GM11168 (cell line): Measurements from ENCODE around the gene SERPIND1.
"Not testable (repeated sequence)": the region's sequence is repeated elsewhere in the genome, so short reads cannot be mapped to it uniquely, and the experiment has no call there.

Experiments
- in situ Hi-C: fragments of 300-500 bp; cut with MboI; formaldehyde crosslinking; loops from one replicate; pipeline ENCODE4 v1.12.0; 2022; ENCODE audit warnings: low sequenced_read_pairs; ENCODE audit not compliant: unreplicated experiment

Gene SERPIND1

DNA sequence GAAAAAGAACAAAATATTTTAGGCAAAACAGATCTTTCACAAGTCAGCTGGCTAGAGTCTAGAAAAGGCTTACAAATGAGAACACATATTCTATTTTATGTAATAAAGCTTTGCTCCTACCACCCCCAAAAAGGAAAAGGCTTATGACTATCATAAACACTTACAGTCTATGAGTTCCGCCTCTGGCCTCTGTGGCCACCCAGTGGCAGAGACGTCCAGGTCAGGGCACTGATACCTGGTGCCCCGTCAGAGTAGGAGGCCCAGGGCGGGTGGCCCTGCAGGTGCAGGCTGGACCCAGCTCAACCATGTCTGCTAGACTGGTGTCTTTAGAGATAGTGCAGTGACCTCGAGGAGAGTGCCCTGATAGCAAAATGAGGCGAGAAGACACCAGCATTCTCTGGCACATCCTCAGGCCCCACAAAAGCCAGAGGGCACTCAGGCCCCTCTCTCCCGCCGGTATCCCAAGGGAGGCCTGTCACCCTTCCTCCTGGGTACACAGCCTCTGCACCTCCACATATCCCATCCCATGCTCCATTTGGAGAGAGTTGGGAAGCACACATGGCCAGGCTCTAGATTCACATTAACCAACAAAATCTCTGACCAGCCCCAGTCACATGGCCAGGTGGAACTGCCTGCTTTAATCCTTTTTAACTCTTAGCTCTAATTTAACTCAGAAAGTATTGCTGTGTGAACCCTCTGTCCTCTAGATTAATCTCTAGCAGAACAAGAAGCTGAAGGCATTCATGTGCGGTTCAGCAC is 27.3 kb upstream of the SERPIND1 start:
- in situ Hi-C loops: no loop called here

DNA sequence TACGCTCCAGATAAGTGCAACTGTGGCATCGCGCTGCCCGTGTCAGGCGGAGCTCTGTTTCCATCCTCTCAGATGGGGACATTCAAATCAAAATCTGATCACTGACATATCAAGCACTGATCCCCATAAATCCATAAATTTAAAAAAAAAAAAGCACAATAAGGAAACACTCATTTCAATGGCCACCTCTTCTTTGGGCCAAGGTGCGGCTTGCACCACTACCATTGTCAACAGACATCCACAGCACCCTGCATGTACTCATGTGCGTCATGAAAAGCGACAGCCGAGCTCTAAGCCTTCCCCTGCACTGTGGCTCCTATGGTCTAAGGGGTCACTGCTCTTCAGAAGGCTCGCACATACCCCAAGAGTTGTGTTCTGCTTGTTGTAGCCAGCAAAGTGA is 26.7 kb upstream of the SERPIND1 start:
- in situ Hi-C loops: no loop called here

DNA sequence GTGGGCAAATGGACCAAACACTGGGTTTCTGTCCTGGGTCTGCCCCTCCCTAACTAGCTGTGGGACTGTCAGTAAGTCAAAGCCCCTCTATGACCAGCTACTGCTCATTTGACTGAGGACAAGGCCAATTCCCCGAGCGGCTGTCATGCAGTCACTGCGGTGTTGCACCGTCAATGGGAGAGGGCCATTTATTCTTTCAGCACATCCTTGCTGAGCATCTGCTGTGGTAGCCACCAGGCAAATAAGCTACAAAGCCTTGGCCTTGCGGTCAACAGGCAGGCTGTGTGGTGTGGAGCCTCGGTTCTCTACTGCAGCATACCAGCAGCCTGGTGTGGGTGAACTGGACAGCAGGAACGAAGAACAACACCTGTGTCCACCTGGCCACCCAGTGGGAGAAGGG is 25.8 kb upstream of the SERPIND1 start:
- in situ Hi-C loops: no loop called here

DNA sequence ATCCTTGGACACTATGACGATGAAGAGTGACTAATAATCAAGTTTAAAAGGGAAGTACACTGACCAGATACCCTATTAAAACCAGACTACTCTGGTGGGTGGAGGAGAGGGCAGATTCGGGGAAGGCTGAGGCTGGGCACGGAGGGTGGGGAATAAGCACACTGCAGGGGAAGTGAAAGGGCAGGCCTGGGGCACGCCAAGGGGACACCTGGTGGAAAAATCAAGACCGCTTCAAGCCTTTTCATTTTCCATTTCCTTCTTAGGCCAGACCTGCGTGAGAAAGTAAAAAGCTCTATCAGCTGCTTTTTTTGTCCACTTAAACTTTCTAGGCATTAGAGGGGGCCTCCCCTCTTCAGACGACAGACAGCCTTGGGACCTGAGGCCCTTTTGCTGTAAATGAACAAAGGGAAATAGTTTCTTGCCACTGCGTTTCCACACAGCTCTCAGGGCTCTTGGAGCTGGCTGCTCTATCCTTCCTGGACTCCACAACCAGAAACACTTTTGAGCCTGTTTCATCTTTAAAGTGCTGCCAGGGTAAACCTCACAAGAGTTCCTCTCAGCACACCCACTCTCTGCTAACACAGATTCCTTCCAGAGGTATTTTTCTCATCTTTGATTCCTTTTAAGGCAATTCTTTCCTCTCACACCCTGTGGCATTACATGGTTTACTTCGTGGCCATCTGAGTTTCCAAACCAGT is 25.0 kb upstream of the SERPIND1 start:
- in situ Hi-C loops: no loop called here

DNA sequence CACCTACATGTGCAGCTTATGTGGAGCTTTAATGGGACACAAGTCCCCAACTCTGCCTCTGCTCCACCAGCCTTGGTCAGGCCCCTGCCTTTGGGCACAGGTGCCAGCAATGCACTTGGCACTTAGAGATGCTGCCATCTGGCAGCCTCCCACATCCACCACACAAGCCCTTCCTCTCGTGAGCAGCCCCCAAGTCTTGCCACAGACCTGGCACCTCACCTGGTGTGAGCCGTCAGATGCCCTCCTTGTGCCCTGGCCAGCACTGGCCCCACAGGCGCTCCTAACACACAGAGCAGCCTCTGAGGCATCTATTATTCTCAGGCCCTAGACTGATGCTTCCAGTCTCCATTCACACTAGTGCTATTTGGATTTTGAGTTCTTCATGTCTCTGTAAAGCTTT is 24.5 kb upstream of the SERPIND1 start:
- in situ Hi-C loops: no loop called here

DNA sequence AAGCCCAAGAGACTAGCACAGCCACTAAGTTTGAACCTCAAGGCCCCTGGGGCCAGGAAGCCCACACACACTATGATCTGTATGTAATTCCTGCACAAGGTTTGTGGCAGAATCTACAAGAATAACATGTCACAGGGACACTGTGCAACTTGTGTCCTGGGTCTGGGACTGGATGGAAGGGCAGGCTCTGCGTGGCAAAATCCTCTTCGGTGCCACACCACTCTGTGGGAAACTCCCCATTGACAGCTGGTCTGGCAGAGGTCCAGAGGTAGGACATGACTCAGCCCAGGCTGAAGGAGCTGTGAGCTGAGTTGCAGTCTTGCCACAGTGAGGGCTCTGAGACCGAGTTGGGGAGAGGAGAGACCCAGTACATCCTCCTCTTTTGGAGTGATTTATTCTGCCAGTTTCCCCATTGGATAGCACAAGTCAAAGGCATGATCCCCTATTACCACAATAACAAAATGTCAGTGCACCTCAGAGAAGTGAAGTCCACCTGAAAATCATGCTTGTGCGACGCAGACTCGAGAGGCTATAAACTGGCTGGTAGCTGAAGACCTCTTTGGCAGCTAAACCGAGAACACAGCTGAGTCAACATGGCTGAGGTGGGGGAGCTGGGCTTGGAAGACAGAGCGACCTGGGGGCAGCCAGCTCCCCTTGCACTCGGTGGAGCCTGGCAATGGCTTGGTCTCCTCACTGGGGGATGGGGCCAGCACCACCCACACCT is 23.3 kb upstream of the SERPIND1 start:
- in situ Hi-C loops: no loop called here

DNA sequence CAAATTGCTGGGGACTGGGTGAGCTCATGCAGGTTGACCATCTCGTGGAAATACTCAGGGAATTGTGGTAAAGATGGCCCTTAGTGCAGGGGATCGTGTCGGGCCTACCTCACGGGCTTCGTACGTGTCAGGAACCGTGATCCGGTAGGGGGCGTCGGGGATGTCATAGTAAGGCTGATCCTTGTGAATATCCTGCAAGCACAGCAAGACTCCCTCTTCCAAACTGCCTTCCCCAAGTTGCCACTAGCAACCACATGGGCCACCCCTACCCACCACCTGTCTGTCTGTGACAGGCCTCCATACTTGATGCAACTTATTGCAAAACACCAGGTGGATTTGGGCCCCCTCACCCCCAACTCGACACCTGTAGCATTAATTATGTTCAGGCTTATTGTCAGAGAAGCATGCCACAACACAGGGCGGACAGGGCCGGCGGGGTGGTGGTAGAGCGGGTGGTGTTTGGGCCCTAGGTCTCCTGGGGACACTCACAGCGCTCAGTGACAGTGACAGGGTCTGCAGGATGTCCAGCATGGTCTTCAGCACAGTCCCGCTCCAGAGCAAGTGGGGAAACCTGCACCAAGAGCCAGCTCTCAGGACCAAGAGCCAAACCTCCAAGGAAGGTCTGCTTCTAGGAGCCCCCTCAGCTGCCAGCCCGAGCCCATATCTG is 22.6 kb upstream of the SERPIND1 start:
- in situ Hi-C loops: no loop called here

DNA sequence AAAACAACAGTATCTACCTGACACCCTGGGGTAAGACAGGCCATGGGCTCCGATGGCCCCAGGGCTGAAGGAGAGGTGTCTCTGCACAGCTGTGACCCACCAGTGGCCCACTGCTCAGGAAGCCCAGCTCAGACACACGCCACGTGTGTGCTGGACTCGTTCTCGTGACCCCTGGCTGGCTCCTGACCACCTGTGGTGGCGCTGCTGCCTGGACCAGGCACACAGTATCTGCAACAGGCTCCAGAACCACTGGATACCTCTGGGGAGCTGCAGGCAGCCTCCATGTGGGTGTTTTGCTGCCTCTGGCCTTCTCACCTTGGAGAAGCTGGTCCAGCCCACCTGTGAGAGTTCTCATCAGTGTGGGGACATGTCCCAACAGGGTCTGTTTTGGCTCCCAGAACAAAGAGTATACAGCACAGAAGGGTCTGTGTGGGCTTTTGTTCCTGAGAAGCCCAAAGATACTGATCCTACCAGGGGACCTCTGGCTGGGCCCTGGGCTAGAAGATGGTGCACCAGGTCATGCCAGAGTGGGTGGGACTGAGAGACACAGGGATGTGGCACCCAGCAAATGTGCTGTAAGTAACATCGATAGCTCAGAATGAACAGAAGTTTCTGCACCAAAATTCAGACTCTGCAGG is 21.7 kb upstream of the SERPIND1 start:
- in situ Hi-C loops: no loop called here

DNA sequence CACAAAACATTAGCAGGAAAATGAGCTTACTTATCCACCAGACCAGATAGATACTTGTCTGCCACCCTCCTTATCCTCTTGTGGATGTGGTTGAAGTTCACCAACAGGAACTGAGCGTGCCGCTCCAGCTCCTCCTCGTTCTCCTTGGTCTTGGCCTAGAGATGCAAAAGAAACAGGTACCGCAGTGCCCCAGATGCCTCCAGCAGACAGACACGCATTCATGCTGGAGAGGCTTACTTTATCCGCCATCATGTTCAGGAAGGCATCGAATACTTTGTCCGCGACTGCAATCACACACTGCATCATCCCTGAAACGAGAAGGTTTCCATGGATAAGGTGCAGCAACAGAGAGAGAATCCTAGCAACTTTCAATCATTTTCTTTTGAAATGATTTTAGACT is 21.0 kb upstream of the SERPIND1 start:
- in situ Hi-C loops: no loop called here

DNA sequence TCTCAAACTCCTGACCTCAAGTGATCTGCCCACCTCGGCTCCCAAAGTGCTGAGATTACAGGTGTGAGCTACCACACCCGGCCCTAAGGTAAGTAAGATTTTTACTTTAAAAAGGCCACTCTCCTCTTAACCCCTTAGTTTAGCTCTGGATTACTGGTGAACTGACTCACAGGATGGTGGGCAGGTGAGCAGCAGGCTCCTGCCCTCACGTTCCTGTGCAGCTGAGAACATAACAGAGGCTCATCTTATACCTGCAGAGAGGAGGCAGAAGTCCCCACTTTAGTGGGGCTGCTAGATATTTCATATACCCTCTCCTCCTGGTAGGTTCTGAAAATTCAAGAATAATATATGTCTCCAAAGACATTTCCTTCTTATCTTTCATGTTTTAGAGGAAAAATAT is 17.1 kb upstream of the SERPIND1 start:
- in situ Hi-C loops: no loop called here

DNA sequence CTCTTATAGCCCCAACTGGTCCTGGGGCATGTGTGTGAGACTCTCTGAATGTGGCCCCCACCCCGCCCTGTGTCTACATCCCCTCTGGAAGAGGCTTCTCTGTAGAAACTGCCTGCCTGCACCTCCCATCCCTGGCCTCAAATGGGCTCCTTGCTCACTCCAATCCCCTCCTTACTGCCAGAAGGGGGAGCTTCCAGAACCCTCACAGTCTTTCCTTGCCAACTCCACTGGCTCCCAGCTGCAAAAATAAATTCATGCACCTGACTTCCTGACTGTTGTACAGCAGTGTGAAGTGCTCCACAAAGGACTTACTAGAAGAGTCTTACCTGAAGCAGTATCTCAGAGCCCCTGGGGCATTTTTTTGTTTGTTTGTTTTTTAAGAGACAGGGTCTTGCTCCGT is 15.2 kb upstream of the SERPIND1 start:
- in situ Hi-C loops: no loop called here

DNA sequence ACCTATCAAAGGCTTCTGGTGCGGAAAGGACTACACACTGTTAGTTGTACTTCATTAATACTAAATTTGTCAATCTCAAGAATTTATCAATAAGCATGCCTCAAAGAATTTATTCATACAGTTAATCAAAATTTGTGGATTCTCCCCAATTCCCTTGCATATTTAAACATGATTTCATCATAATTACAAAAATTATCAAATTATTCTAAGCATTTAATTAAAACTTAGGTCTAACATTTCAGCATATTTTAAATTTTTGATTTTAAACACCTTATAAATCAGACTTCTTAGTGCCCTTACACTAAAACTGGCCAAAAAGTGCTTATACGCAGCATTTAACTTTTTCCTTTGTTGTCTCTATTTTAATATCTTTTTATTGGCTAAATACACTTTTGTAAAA is 13.8 kb upstream of the SERPIND1 start:
- in situ Hi-C loops: no loop called here

DNA sequence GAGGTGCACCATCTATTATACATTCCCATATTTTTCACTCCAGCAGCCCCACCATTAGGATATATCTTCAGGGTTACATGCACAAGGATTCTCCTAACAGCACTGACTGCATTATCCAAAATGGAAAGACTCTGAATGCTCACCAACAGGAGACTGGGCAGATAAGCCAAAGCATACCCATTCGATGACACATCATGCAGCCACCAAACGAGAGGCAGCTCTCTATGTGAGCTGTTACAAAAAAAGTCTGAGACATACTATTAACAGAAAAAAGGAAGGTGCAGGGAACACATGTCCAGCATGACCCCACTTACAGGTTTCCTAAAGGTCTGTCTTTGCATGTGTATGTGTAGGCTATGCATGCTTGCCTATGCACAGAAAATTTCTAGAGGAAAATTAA is 12.4 kb upstream of the SERPIND1 start:
- in situ Hi-C loops: no loop called here

DNA sequence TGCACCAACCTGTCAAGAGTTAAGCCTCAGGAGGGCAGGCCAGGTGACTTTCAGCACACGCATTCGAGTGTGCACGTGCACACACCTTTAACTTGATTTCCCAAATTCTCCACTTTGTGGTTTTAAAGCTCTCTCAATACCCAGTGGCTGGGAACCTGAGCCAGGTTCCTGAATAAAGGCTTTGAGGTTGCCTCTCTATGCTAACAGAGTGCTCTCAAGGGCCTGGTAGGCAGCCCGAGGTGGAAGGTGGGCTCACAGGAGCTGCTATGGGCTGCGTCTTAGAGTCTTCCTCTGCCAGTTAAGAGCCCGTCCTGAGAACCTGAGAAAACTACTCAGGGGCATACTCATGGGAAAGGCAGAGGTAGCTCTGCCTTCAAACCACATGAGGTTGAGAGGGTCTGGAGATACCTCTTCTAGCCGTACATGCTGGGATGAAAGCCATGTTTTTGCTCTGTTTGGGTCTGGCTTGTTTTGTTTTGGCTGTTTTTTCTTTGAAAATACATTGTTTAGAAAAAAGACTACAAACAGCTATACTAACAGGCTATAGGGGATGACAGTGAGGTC is 11.6 kb upstream of the SERPIND1 start:
- in situ Hi-C loops: no loop called here

DNA sequence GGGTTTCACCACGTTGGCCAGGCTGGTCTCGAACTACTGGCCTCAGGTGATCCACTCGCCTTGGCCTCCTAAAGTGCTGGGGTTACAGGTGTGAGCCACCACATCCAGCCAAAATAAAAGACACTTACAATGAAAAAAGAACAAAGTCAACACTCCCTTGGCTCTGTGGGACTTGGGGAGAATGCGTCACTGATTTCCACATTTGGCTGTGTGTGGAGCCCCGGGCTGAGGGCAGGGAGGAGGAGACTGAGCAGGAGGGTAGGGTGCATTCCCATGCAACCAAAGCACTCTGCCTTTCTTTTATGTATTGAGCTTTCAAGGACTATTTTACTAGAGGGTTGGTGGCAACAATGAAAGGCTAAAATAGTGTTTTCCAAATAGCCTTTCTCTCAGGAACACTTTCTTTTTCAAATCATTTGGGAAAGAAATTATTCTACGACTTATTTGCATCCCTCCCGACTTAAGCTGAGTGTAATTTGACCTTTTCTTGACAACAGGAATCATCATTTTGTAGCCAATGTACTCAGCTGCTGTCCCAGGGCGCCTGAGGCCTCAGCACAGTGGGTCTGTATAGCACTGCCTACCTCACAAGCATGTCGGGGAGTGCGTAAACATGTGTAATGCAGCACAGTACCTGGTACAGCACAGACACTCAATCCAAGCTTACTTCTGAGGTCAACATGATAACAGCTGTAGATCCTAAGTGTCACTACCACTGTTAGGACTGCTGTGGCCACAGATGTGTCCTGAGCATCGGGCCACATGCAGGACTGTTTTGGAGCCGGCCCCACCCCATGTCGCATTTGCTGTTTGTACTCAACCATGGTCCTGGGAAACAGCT is 10.1 kb upstream of the SERPIND1 start:
- in situ Hi-C loops: no loop called here

DNA sequence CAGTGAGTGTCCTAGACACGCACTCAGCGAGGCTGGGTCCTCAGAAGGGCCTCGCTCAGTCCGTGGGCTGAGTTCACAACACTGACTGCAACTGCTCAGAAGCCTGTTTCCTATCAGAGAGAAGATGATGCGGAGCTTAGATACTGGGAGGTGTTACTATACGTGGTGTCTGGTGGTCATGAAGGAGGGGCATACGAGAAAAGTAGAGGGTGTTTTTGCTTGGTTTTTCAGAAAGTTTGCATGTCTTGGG is 9.5 kb upstream of the SERPIND1 start:
- in situ Hi-C loops: no loop called here

DNA sequence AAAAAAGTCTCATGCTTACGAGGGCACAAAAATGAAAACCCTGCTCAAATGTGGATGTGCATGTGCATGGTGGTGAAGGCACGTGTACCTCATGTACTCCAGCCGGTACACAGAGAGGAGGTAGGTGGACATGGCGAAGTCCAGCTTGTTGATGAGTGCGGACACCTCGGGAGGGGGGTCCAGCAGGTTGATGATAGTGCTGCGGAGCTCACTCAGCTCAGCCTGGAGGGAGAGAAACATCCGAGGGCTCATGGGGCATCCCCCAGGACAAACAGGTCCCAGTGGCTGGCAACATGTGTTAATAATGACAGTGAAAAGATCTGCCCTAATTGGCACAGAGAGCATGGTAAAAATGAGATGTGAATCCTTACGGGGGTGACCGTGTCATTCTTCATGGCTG is 9.2 kb upstream of the SERPIND1 start:
- in situ Hi-C loops: no loop called here

DNA sequence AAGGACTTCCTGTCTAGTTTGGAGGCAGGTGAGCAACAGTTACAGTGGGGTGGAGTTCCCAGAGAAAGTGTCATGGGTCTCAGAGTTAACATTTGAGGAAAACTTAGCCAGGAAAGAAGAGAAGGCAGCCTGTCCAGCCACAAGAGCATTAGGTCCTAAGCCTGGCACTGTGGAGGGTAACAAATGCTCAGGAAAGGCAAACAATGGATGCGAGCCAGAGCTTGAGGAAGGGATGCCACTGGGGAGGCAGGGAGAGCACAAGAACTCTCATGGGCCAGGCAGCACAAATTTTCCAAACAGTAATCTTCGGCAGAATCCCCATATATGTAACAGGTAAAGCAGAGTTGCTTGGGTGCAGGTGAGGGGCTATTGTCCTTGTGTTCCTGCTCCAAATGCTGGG is 8.0 kb upstream of the SERPIND1 start:
- in situ Hi-C loops: no loop called here

DNA sequence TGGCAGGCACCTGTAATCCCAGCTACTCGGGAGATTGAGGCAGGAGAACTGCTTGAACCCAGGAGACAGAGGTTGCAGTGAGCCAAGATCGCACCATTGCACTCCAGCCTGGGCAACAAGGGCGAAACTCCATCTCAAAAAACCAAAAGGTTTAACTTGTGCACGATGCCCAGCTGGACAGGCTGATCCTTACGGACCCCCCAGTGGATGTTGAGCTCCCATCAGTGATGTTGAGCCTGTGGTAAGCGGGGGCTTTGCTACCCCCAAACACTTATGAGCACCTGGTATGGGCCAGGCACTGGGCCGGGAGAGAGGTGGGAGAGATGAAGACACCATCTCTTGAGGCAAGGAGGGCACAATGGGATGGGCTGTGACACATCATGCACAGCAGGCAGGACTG is 7.4 kb upstream of the SERPIND1 start:
- in situ Hi-C loops: no loop called here

DNA sequence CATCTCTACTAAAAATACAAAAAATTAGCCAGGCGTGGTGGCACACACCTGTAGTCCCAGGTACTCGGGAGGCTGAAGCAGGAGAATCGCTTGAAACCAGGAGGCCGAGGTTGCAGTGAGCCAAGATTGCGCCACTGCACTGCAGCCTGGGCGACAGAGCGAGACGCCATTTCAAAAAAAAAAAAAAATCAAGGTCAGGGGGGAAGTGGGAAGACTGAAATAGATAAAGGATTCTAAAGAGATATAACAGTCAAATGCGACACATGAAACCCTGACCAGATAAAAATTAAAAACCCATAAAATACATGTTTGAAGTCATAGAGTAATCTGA is 4.5 kb upstream of the SERPIND1 start:
- in situ Hi-C loops: not testable (repeated sequence)
